ENCODE results near the gene SLC28A3. TPM values are rescaled to one million over a fixed set of nuclear protein-coding genes. Genes with fewer than 3 reads are reported as not detected.
A peak's percentile ranks its signal among the peaks of the same experiment; 100 is the strongest.

The SLC28A3 gene
- total and polyA plus RNA-seq, 2 donors from 2014 or later, result 1.0 TPM; not detected in 1

- intact Hi-C loops (cut with DNase I), result no loop called here
These were observed 56.6 kb downstream of the SLC28A3 start for GRCh38 chr9:84283946-84284345.

GRCh38 chr9:84278130-84278529 lies 62.4 kb downstream of the SLC28A3 start:
- H3K9ac ChIP-seq (ENCODE audit: low read length in 3 of 3), result no peak overlapping the region
- intact Hi-C loops (cut with DNase I), result no loop called here
- no peaks in the 10 kb centered on the region for H3K4me1 ChIP-seq (ENCODE audit: control insufficient read depth in 2 of 3, insufficient read depth in 2 of 3, low read depth in 1 of 3, low read length in 3 of 3)
- no peak for TF ChIP-seq CTCF (IDR thresholded peaks at IDR 0.05; ENCODE audit: borderline replicate concordance, extremely low read depth, insufficient read depth)
- H3K4me3 ChIP-seq (ENCODE audit: low read length in 3 of 3), result no peak overlapping the region
- FAIRE-seq, result no peak
- no peak for DNase-seq
- no peaks in the 10 kb centered on the region for H3K27me3 ChIP-seq (ENCODE audit: control insufficient read depth, insufficient read depth, low read length)
- no peaks in the 10 kb centered on the region for H3K9me3 ChIP-seq (ENCODE audit: control insufficient read depth in 2 of 3, insufficient read depth in 1 of 3, low read length in 3 of 3)
- H3K36me3 ChIP-seq (ENCODE audit: control insufficient read depth in 2 of 3, insufficient read depth in 3 of 3, low read length in 3 of 3), result no peaks in the 10 kb centered on the region
- H3K27ac ChIP-seq (ENCODE audit: low read depth in 2 of 2, low read length in 2 of 2), result no peak overlapping the region

More at GRCh38 chr9:84283946-84284345, 56.6 kb downstream of the SLC28A3 start:
- Histone ChIP-seq H3K27ac (ENCODE audit: low read depth in 2 of 2, low read length in 2 of 2) (no peak overlapping the region), H3K27me3 (ENCODE audit: control insufficient read depth, insufficient read depth, low read length) (no peaks in the 10 kb centered on the region), H3K9ac (ENCODE audit: low read length in 3 of 3) (no peak overlapping the region), H3K9me3 (ENCODE audit: control insufficient read depth in 2 of 3, insufficient read depth in 1 of 3, low read length in 3 of 3) (no peaks in the 10 kb centered on the region), H3K36me3 (ENCODE audit: control insufficient read depth in 2 of 3, insufficient read depth in 3 of 3, low read length in 3 of 3) (no peaks in the 10 kb centered on the region), H3K4me1 (ENCODE audit: control insufficient read depth in 2 of 3, insufficient read depth in 2 of 3, low read depth in 1 of 3, low read length in 3 of 3) (no peaks in the 10 kb centered on the region), H3K4me3 (ENCODE audit: low read length in 3 of 3) (no peak overlapping the region)
- FAIRE-seq, result no peak
- TF ChIP-seq CTCF (IDR thresholded peaks at IDR 0.05; ENCODE audit: borderline replicate concordance, extremely low read depth, insufficient read depth), result no peak
- peak in 1 of 5 donors; percentile 31 for DNase-seq

- no peak for FAIRE-seq
- H3K27me3 ChIP-seq (ENCODE audit: control insufficient read depth, insufficient read depth, low read length), result no peaks in the 10 kb centered on the region
- H3K9me3 ChIP-seq (ENCODE audit: control insufficient read depth in 2 of 3, insufficient read depth in 1 of 3, low read length in 3 of 3), result no peaks in the 10 kb centered on the region
- intact Hi-C loops (cut with DNase I), result no loop called here
- H3K27ac ChIP-seq (ENCODE audit: low read depth in 2 of 2, low read length in 2 of 2), result no peak overlapping the region
- TF ChIP-seq CTCF (IDR thresholded peaks at IDR 0.05; ENCODE audit: borderline replicate concordance, extremely low read depth, insufficient read depth), result no peak
- H3K4me1 ChIP-seq (ENCODE audit: control insufficient read depth in 2 of 3, insufficient read depth in 2 of 3, low read depth in 1 of 3, low read length in 3 of 3), result no peaks in the 10 kb centered on the region
- no peak overlapping the region for H3K4me3 ChIP-seq (ENCODE audit: low read length in 3 of 3)
- no peak for DNase-seq
- no peak overlapping the region for H3K9ac ChIP-seq (ENCODE audit: low read length in 3 of 3)
- H3K36me3 ChIP-seq (ENCODE audit: control insufficient read depth in 2 of 3, insufficient read depth in 3 of 3, low read length in 3 of 3), result no peaks in the 10 kb centered on the region
These were observed 62.9 kb downstream of the SLC28A3 start for GRCh38 chr9:84277646-84278045.

GRCh38 chr9:84276741-84277140 lies 63.8 kb downstream of the SLC28A3 start:
- no peak for TF ChIP-seq CTCF (IDR thresholded peaks at IDR 0.05; ENCODE audit: borderline replicate concordance, extremely low read depth, insufficient read depth)
- H3K27me3 ChIP-seq (ENCODE audit: control insufficient read depth, insufficient read depth, low read length), result no peaks in the 10 kb centered on the region
- H3K9ac ChIP-seq (ENCODE audit: low read length in 3 of 3), result no peak overlapping the region
- intact Hi-C loops (cut with DNase I), result no loop called here
- FAIRE-seq, result no peak
- H3K27ac ChIP-seq (ENCODE audit: low read depth in 2 of 2, low read length in 2 of 2), result no peak overlapping the region
- DNase-seq, result no peak
- no peak overlapping the region for H3K4me3 ChIP-seq (ENCODE audit: low read length in 3 of 3)
- H3K36me3 ChIP-seq (ENCODE audit: control insufficient read depth in 2 of 3, insufficient read depth in 3 of 3, low read length in 3 of 3), result no peaks in the 10 kb centered on the region
- no peaks in the 10 kb centered on the region for H3K9me3 ChIP-seq (ENCODE audit: control insufficient read depth in 2 of 3, insufficient read depth in 1 of 3, low read length in 3 of 3)
- no peaks in the 10 kb centered on the region for H3K4me1 ChIP-seq (ENCODE audit: control insufficient read depth in 2 of 3, insufficient read depth in 2 of 3, low read depth in 1 of 3, low read length in 3 of 3)

Data from kidney (tissue), 14 donors.